IMR-90 (cell line): ENCODE data around the gene GGT5. TPM values are rescaled to one million over a fixed set of nuclear protein-coding genes. Genes with fewer than 3 reads are reported as not detected.

Source experiments
- ATAC-seq: fragments of 200-7000 bp; cut with Tn5 transposase; 2 replicates; pipeline ENCODE4 v1.9.1; 2020; ENCODE audit warnings: low read depth, mild to moderate bottlenecking, moderate library complexity
- BruUV-seq: library from RNA; stranded (reverse); fragments of 400-500 nt; replicated peaks from 2 replicates; lab custom pipeline; 2021; lab: Mats Ljungman, UMichigan
- CTCF ChIA-PET: fragments of 300-600 bp; formaldehyde crosslinking; extraction: SDS; loops from one replicate; lab custom pipeline; 2021; ENCODE audit warnings: antibody characterized with exemption; lab: Yijun Ruan, JAX
- POLR2A ChIA-PET: fragments of 300-600 bp; sonication (Branson Sonifier 250); formaldehyde crosslinking; loops from one replicate; lab custom pipeline; 2022; ENCODE audit warnings: antibody characterized with exemption; ENCODE audit not compliant: unreplicated experiment; lab: Charles Lee
- DNase-seq: peaks from one replicate; pipeline ENCODE4 v3.0.0; 2013
- H2AFZ ChIP-seq: replicated peaks from 2 replicates; pipeline ENCODE3; 2013; ENCODE audit warnings: low read length, mild to moderate bottlenecking; ENCODE audit not compliant: poor library complexity
- H2AK5ac ChIP-seq: 2 replicates; pipeline ENCODE4 v1.6.1; 2013; ENCODE audit warnings: low read depth, low read length, inconsistent platforms
- H2AK9ac ChIP-seq: replicated peaks from 2 replicates; pipeline ENCODE3; 2013; ENCODE audit warnings: mild to moderate bottlenecking, low read depth, low read length, moderate library complexity; ENCODE audit not compliant: poor library complexity
- H2BK120ac ChIP-seq: 2 replicates; pipeline ENCODE4 v1.6.1; 2013; ENCODE audit warnings: low read depth, low read length, inconsistent platforms
- H2BK15ac ChIP-seq: 3 replicates; pipeline ENCODE4 v1.6.1; 2013; ENCODE audit warnings: low read depth, low read length, inconsistent platforms
- H2BK20ac ChIP-seq: 2 replicates; pipeline ENCODE4 v1.6.1; 2013; ENCODE audit warnings: low read depth, mild to moderate bottlenecking, inconsistent platforms, low read length, moderate library complexity
- H2BK5ac ChIP-seq: 2 replicates; pipeline ENCODE4 v1.6.1; 2013; ENCODE audit warnings: mild to moderate bottlenecking, low read depth, low read length, inconsistent platforms; ENCODE audit not compliant: poor library complexity, severe bottlenecking
- H3K14ac ChIP-seq: replicated peaks from 2 replicates; pipeline ENCODE4 v1.6.1; 2013; ENCODE audit warnings: low read depth, low read length, inconsistent platforms
- H3K18ac ChIP-seq: 2 replicates; pipeline ENCODE4 v1.6.1; 2013; ENCODE audit warnings: low read depth, low read length, control low read depth
- H3K23ac ChIP-seq: 2 replicates; pipeline ENCODE4 v1.6.1; 2013; ENCODE audit warnings: low read depth, low read length, inconsistent platforms
- H3K27ac ChIP-seq: 2 replicates; pipeline ENCODE4 v1.5.1; 2013; ENCODE audit warnings: mild to moderate bottlenecking, control low read depth, low read length; ENCODE audit not compliant: insufficient read depth
- H3K27me3 ChIP-seq: 2 replicates; pipeline ENCODE4 v1.6.1; 2013; ENCODE audit warnings: low read length; ENCODE audit not compliant: control insufficient read depth, insufficient read depth
- H3K36me3 ChIP-seq: 2 replicates; pipeline ENCODE4 v1.6.1; 2013; ENCODE audit warnings: low read length, mixed read lengths; ENCODE audit not compliant: control insufficient read depth, insufficient read depth
- H3K4ac ChIP-seq: 2 replicates; pipeline ENCODE4 v1.6.1; 2013; ENCODE audit warnings: low read depth, low read length, inconsistent platforms
- H3K4me1 ChIP-seq: 2 replicates; pipeline ENCODE4 v1.6.1; 2013; ENCODE audit warnings: low read length, mixed read lengths; ENCODE audit not compliant: control insufficient read depth, insufficient read depth
- H3K4me2 ChIP-seq: 2 replicates; pipeline ENCODE4 v1.6.1; 2013; ENCODE audit warnings: low read depth, mild to moderate bottlenecking, control low read depth, low read length, moderate library complexity
- H3K4me3 ChIP-seq: 2 replicates; pipeline ENCODE4 v1.5.1; 2013; ENCODE audit warnings: low read depth, mild to moderate bottlenecking, control low read depth, low read length, moderate library complexity; ENCODE audit not compliant: insufficient read depth
- H3K56ac ChIP-seq: 2 replicates; pipeline ENCODE4 v1.6.1; 2013; ENCODE audit warnings: low read length, inconsistent platforms; ENCODE audit not compliant: insufficient read depth; ENCODE audit errors: extremely low read depth
- H3K79me1 ChIP-seq, 2 experiments: 2 replicates each; pipeline ENCODE4 v1.6.1; 2013; ENCODE audit warnings: low read length in 2 of 2, inconsistent platforms in 1 of 2, low read depth in 1 of 2
- H3K9ac ChIP-seq: 2 replicates; pipeline ENCODE4 v1.6.1; 2013; ENCODE audit warnings: low read depth, low read length, control low read depth
- H3K9me1 ChIP-seq: 2 replicates; pipeline ENCODE4 v1.6.1; 2013; ENCODE audit warnings: low read length, inconsistent platforms; ENCODE audit not compliant: insufficient read depth
- H3K9me3 ChIP-seq: 2 replicates; pipeline ENCODE4 v1.6.1; 2013; ENCODE audit warnings: low read length; ENCODE audit not compliant: control insufficient read depth, insufficient read depth
- H4K20me1 ChIP-seq: 2 replicates; pipeline ENCODE4 v1.6.1; 2013; ENCODE audit warnings: low read length, inconsistent platforms; ENCODE audit not compliant: insufficient read depth
- H4K5ac ChIP-seq: 2 replicates; pipeline ENCODE4 v1.6.1; 2013; ENCODE audit warnings: mild to moderate bottlenecking, low read depth, low read length, control low read depth
- H4K8ac ChIP-seq, 2 experiments: 2 replicates each; pipeline ENCODE4 v1.6.1; 2013; ENCODE audit warnings: low read depth in 2 of 2, low read length in 2 of 2, control low read depth in 1 of 2, inconsistent platforms in 1 of 2
- H4K91ac ChIP-seq: 2 replicates; pipeline ENCODE4 v1.6.1; 2013; ENCODE audit warnings: low read depth, low read length, inconsistent platforms; ENCODE audit not compliant: insufficient read depth
- MAFK ChIP-seq: IDR thresholded peaks from 2 replicates; pipeline ENCODE4 v1.6.1; 2012; ENCODE audit warnings: low read depth, low read length, improper control_type of control experiment
- RAD21 ChIP-seq: IDR thresholded peaks from 2 replicates; pipeline ENCODE4 v1.6.1; 2012; ENCODE audit warnings: low read length, improper control_type of control experiment
- WGBS, 2 experiments: methylation state at CpG; one replicate each; pipeline versions ENCODE4 v1.1.5 to v1.1.7; 2013; ENCODE audit warnings: missing lambda C conversion rate in 2 of 2; ENCODE audit not compliant: insufficient read length in 1 of 2; ENCODE audit errors: extremely low coverage in 2 of 2; 5-methylcytosine and 5-hydroxymethylcytosine counted together
- dilution Hi-C: fragments of 300-500 bp; cut with HindIII; formaldehyde crosslinking; loops from one replicate; pipeline ENCODE4 v1.14.3; 2018; ENCODE audit warnings: low sequenced_read_pairs; ENCODE audit not compliant: unreplicated experiment
- in situ Hi-C: fragments of 300-500 bp; cut with MboI; formaldehyde crosslinking; loops from 3 replicates; pipeline ENCODE4 v1.14.3; 2019; ENCODE audit warnings: low sequenced_read_pairs, inconsistent platforms, mixed read lengths
- intact Hi-C: fragments of 100-400 bp; cut with micrococcal nuclease; formaldehyde crosslinking; loops from 2 replicates; pipeline ENCODE4 v1.10.0; 2022
- polyA plus RNA-seq, 3 experiments: library from polyadenylated mRNA; depleted of rRNA; stranded (reverse); fragments of >200 nt; gene quantifications; 2 replicates each; pipeline ENCODE4 v1.2.3, GENCODE V29; 2012; ENCODE audit warnings: low replicate concordance in 1 of 3
- total RNA-seq: library from RNA; depleted of rRNA; stranded (reverse); fragments of >200 nt; gene quantifications from 2 replicates; pipeline ENCODE4 v1.2.3, GENCODE V29; 2012

GGT5 gene
- total and polyA plus RNA-seq, 2 of the 4 experiments (the other 2 are of a cell fraction) = 0.18 to 5.8 TPM

DNA sequence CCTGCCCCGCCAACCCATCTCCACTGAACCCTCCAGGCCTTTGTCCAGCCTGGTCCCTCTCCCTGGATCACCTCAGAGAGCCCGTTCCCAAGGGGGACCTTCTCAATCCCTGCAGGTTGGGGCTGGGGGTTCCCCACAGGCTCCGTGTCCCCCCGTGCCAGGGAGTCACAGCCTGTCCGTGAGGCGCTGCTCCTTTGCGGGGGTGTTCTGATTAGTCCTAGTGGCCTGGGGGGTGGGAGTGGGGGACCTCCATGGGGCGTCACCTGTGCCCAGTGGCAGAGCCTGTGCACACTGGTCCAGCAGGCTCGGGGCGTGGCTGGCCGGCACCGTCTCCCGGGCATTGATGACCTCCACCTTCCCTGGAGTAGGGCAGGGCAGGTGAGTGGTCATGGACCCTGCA is 11.6 kb downstream of the GGT5 start:
- H4K5ac ChIP-seq = no peak overlapping the region
- H2BK5ac ChIP-seq = no peak overlapping the region
- no peaks in the 10 kb centered on the region for H4K20me1 ChIP-seq
- H3K9ac ChIP-seq = no peak overlapping the region
- H3K27ac ChIP-seq = no peak overlapping the region
- H2BK120ac ChIP-seq = no peak overlapping the region
- no CpG with 5 or more reads among the region's 13 CpGs for WGBS, 2 experiments
- DNase-seq (no peak), ATAC-seq (no peak)
- no peaks in the 10 kb centered on the region; a peak in 1 of 4 replicates for H3K79me1 ChIP-seq
- H3K4me2 ChIP-seq = no peak overlapping the region
- H2AK9ac ChIP-seq = no peak overlapping the region
- intact Hi-C loops = no loop called here
- no peaks in the 10 kb centered on the region; the same call in 1 of the 2 replicates for H3K9me1 ChIP-seq
- H3K18ac ChIP-seq = no peak overlapping the region
- H3K9me3 ChIP-seq = no peaks in the 10 kb centered on the region
- no peaks in the 10 kb centered on the region; the same call in 1 of the 2 replicates for H3K36me3 ChIP-seq
- H2AK5ac ChIP-seq = no peak overlapping the region
- H4K8ac ChIP-seq = no peak overlapping the region
- no peak overlapping the region for H4K91ac ChIP-seq
- no peak for TF ChIP-seq MAFK
- TF ChIP-seq RAD21 = no peak
- no TSS peak for BruUV-seq
- H3K4ac ChIP-seq = no peak overlapping the region
- ChIA-PET CTCF (no interaction called here), POLR2A (no interaction called here)
- no peaks in the 10 kb centered on the region for H3K27me3 ChIP-seq
- dilution Hi-C loops = no loop called here
- no peak overlapping the region for H3K4me3 ChIP-seq
- H3K56ac ChIP-seq = no peak overlapping the region
- no peaks in the 10 kb centered on the region for H3K4me1 ChIP-seq
- H3K14ac ChIP-seq = no peak overlapping the region
- H3K23ac ChIP-seq = no peak overlapping the region
- no peak overlapping the region for H2BK20ac ChIP-seq
- no peak overlapping the region for H2BK15ac ChIP-seq
- no peak overlapping the region for H2AFZ ChIP-seq
- in situ Hi-C loops = no loop called here
